SK-N-SH (cell line): Measurements from ENCODE around the gene NUDCD3. TPM values are rescaled to one million over a fixed set of nuclear protein-coding genes. Genes with fewer than 3 reads are reported as not detected.

Experiments
- CTCF ChIA-PET: fragments of 300-600, 350-600 bp; formaldehyde crosslinking; extraction: SDS; loops from one replicate; lab custom pipeline; 2021; lab: Yijun Ruan, JAX
- POLR2A ChIA-PET: fragments of 350-600 bp; sonication (Branson Sonifier 250); formaldehyde crosslinking; extraction: SDS; loops from one replicate; lab custom pipeline; 2020; ENCODE audit warnings: antibody characterized with exemption, inconsistent platforms; lab: Yijun Ruan, JAX
- DNase-seq: peaks from one replicate; pipeline ENCODE4 v3.0.0; 2012
- H2AFZ ChIP-seq: fragments of 200-600 bp; sonication (generic); 2 replicates; pipeline ENCODE4 v1.8.1; 2016; ENCODE audit warnings: antibody characterized with exemption, mild to moderate bottlenecking, low read depth
- H3F3A ChIP-seq: fragments of 200-600 bp; sonication (generic); replicated peaks from 2 replicates; pipeline ENCODE3; 2016; ENCODE audit warnings: antibody characterized with exemption, mild to moderate bottlenecking; ENCODE audit not compliant: insufficient read depth
- H3K27ac ChIP-seq, 2 experiments: fragments of 200-500 bp in 1 of 2; fragments of 200-600 bp in 1 of 2; sonication (Bioruptor generic) in 1 of 2; sonication (generic), shearing (Covaris generic) in 1 of 2; 2 replicates each; pipeline versions ENCODE4 v1.5.1 to v1.6.1; 2014 to 2016; ENCODE audit warnings: low read depth in 2 of 2, inconsistent platforms in 1 of 2, low read length in 1 of 2, mild to moderate bottlenecking in 1 of 2, mixed read lengths in 1 of 2
- H3K27me3 ChIP-seq: fragments of 200-600 bp; sonication (generic), shearing (Covaris generic); 2 replicates; pipeline ENCODE4 v1.6.1; 2016; ENCODE audit warnings: mixed run types; ENCODE audit not compliant: insufficient read depth
- H3K36me3 ChIP-seq, 2 experiments: fragments of 200-500 bp in 1 of 2; fragments of 200-600 bp in 1 of 2; sonication (Bioruptor generic) in 1 of 2; sonication (generic) in 1 of 2; replicated peaks in 1 of 2; 2 replicates each; pipeline versions ENCODE3 to v1.5.1; 2014 to 2016; ENCODE audit warnings: low read length in 1 of 2, mild to moderate bottlenecking in 1 of 2; ENCODE audit not compliant: insufficient read depth in 2 of 2, control insufficient read depth in 1 of 2
- H3K4me1 ChIP-seq, 2 experiments: fragments of 200-500 bp in 1 of 2; fragments of 200-600 bp in 1 of 2; sonication (Bioruptor generic) in 1 of 2; sonication (generic), shearing (Covaris generic) in 1 of 2; 2 replicates each; pipeline versions ENCODE4 v1.5.1 to v1.6.1; 2014 to 2016; ENCODE audit warnings: low read depth in 1 of 2, low read length in 1 of 2, mixed run types in 1 of 2; ENCODE audit not compliant: insufficient read depth in 2 of 2, control insufficient read depth in 1 of 2
- H3K4me2 ChIP-seq: fragments of 200-600 bp; sonication (generic), shearing (Covaris generic); 2 replicates; pipeline ENCODE4 v1.6.1; 2017; ENCODE audit warnings: mixed run types
- H3K4me3 ChIP-seq, 2 experiments: fragments of 200-500 bp in 1 of 2; fragments of 200-600 bp in 1 of 2; sonication (Bioruptor generic) in 1 of 2; sonication (generic), shearing (Covaris generic) in 1 of 2; 2 replicates each; pipeline versions ENCODE4 v1.5.1 to v1.8.1; 2014 to 2016; ENCODE audit warnings: low read depth in 2 of 2, inconsistent platforms in 1 of 2, low read length in 1 of 2, mild to moderate bottlenecking in 1 of 2, mixed read lengths in 1 of 2, moderate library complexity in 1 of 2
- H3K79me2 ChIP-seq: fragments of 200-600 bp; sonication (generic); 2 replicates; pipeline ENCODE4 v1.8.1; 2017; ENCODE audit warnings: mild to moderate bottlenecking; ENCODE audit not compliant: insufficient read depth
- H3K9ac ChIP-seq: fragments of 200-600 bp; sonication (generic); 2 replicates; pipeline ENCODE4 v1.6.1; 2017; ENCODE audit warnings: mixed run types
- H3K9me2 ChIP-seq: fragments of 200-600 bp; sonication (generic); 2 replicates; pipeline ENCODE4 v1.6.1; 2017; ENCODE audit warnings: mixed run types
- H3K9me3 ChIP-seq: fragments of 200-600 bp; sonication (generic); 2 replicates; pipeline ENCODE4 v1.6.1; 2017; ENCODE audit warnings: mixed run types, mild to moderate bottlenecking, moderate library complexity
- H4K20me1 ChIP-seq: fragments of 200-600 bp; sonication (generic); 2 replicates; pipeline ENCODE4 v1.6.1; 2017; ENCODE audit warnings: mild to moderate bottlenecking, mixed run types; ENCODE audit not compliant: insufficient read depth
- CHD2 ChIP-seq: fragments of 150-350 bp; IDR thresholded peaks from 2 replicates; pipeline ENCODE4 v1.6.1; 2018; ENCODE audit warnings: low read length; ENCODE audit not compliant: partially characterized antibody
- ELF1 ChIP-seq: IDR thresholded peaks from 2 replicates; pipeline ENCODE4 v1.4.0; 2012
- EZH2phosphoT487 ChIP-seq: fragments of 200-600 bp; sonication (generic); IDR thresholded peaks from 2 replicates; pipeline ENCODE4 v1.6.1; 2017; ENCODE audit warnings: low read depth, mixed run types, mild to moderate bottlenecking, antibody characterized with exemption, moderate library complexity, borderline replicate concordance
- FOXJ3 ChIP-seq: sonication (generic); formaldehyde crosslinking; IDR thresholded peaks from 2 replicates; pipeline ENCODE4 v1.5.1; 2020; ENCODE audit warnings: mild to moderate bottlenecking, missing genetic modification reagents
- FOXM1 ChIP-seq: IDR thresholded peaks from 2 replicates; pipeline ENCODE4 v1.4.0; 2012; ENCODE audit warnings: low read depth, mild to moderate bottlenecking
- GATA2 ChIP-seq: sonication (generic); formaldehyde crosslinking; IDR thresholded peaks from 2 replicates; pipeline ENCODE4 v1.5.0; 2020; ENCODE audit warnings: mild to moderate bottlenecking, missing genetic modification reagents
- MEF2A ChIP-seq: IDR thresholded peaks from 2 replicates; pipeline ENCODE4 v1.4.0; 2012; ENCODE audit warnings: low read depth, borderline replicate concordance
- MXI1 ChIP-seq: IDR thresholded peaks from 2 replicates; pipeline ENCODE4 v1.6.1; 2012; ENCODE audit warnings: mild to moderate bottlenecking, low read depth, low read length, improper control_type of control experiment
- POLR2AphosphoS5 ChIP-seq: IDR thresholded peaks from 2 replicates; pipeline ENCODE4 v1.6.1; 2012; ENCODE audit warnings: low read depth, low read length
- RCOR1 ChIP-seq: fragments of 150-350 bp; IDR thresholded peaks from 2 replicates; pipeline ENCODE4 v1.6.1; 2017; ENCODE audit warnings: antibody characterized with exemption, low read length
- SIN3A ChIP-seq: IDR thresholded peaks from 2 replicates; pipeline ENCODE4 v1.6.1; 2012; ENCODE audit warnings: low read depth, mild to moderate bottlenecking, low read length, moderate library complexity, borderline replicate concordance
- TEAD4 ChIP-seq: IDR thresholded peaks from 2 replicates; pipeline ENCODE4 v1.4.0; 2012; ENCODE audit warnings: mild to moderate bottlenecking, borderline replicate concordance; ENCODE audit not compliant: insufficient read depth
- WGBS: methylation state at CpG from one replicate; pipeline ENCODE4 v1.1.6; 2017; ENCODE audit warnings: low lambda C conversion rate; 5-methylcytosine and 5-hydroxymethylcytosine counted together
- polyA plus RNA-seq, 3 experiments: library from polyadenylated mRNA; depleted of rRNA; stranded (reverse); fragments of >200 nt; gene quantifications; 2 replicates each; pipeline ENCODE4 v1.2.3, GENCODE V29; 2012
- TF ChIP-seq, protein P1 (sequence below): IDR thresholded peaks from 2 replicates; pipeline ENCODE4; 2012
- TF ChIP-seq, protein P2 (sequence below): fragments of 150-350 bp; IDR thresholded peaks from 2 replicates; pipeline ENCODE4 v1.6.1; 2017; ENCODE audit warnings: antibody characterized with exemption, low read length, low read depth, borderline replicate concordance
- TF ChIP-seq, protein P3 (sequence below): IDR thresholded peaks from 2 replicates; pipeline ENCODE4 v1.4.0; 2012; ENCODE audit warnings: low read depth, borderline replicate concordance
- TF ChIP-seq, protein P4 (sequence below): IDR thresholded peaks from 2 replicates; pipeline ENCODE4 v1.4.0; 2012; ENCODE audit warnings: low read depth
- TF ChIP-seq, protein P5 (sequence below): fragments of 200-600 bp; sonication (generic); IDR thresholded peaks from 2 replicates; pipeline ENCODE4 v1.6.1; 2017; ENCODE audit warnings: antibody characterized with exemption, mild to moderate bottlenecking, moderate library complexity
- TF ChIP-seq, protein P6 (sequence below): IDR thresholded peaks from 2 replicates; pipeline ENCODE4 v1.6.1; 2012; ENCODE audit warnings: mild to moderate bottlenecking, low read depth, low read length, moderate library complexity

The NUDCD3 gene
- polyA plus RNA-seq, 1 of the 3 experiments (the other 2 are of a cell fraction), result 66.0 TPM

DNA sequence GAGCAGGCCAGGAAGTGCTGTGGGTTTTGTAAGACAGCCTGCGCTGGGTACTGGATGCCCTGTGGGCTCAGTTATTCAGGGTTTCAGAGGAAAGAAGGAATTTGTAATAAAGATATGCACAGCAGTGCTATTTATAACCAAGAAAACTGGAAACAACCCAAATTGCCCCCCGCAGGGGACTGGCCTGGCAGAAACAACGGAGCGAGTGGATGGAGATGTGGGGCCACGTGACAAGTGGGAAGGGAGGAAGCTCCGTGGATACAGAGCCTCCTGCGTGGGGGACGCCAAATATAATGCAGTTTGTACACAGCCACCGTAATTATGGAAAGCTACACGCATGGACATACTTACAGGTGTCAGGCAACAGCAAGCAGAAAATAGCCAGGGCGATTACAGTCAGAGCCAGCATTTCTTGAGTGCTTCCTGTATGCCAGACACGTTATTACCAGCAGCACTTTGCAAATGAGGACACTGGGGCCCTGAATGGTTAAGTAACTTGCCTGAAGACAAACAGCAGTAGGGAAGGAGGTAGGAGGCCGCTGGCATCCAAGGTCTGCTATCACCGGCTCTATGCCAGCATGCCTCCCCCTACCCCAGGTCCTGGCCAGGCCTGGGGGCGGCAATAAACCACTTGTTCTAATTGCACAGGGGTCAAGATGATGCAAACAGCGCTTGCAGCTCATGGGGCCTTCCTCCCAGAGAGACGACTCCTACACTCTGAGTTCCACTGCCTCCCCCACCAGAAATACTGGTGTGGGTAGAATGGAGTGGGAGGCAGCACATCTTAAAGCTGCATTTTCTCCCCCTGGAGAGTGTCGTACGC is 156.3 kb downstream of the NUDCD3 start:
- H3K27me3 ChIP-seq, result peaks cover 14% of the 10 kb centered on the region; the same call in 1 of the 2 replicates
- no peak overlapping the region for H3K4me2 ChIP-seq
- CTCF ChIA-PET, result interaction anchor here (0.7 to 1.3 kb wide), 3 partner anchors 11 to 93 kb away, joined by 3 to 4 read pairs (median 3); no protein-coding TSS in a partner anchor
- H3K4me3 ChIP-seq, result no peak overlapping the region
- no peak overlapping the region for H2AFZ ChIP-seq
- no peaks in the 10 kb centered on the region for H4K20me1 ChIP-seq
- POLR2A ChIA-PET, result no interaction called here
- H3K9me3 ChIP-seq, result peaks cover 2% of the 10 kb centered on the region; the same call in 1 of the 2 replicates
- no peaks in the 10 kb centered on the region for H3K36me3 ChIP-seq
- H3F3A ChIP-seq, result no peaks in the 10 kb centered on the region
- 75% methylated on average over 19 of the region's 19 CpGs for WGBS
- H3K79me2 ChIP-seq, result no peaks in the 10 kb centered on the region
- TF ChIP-seq, protein P1, sequence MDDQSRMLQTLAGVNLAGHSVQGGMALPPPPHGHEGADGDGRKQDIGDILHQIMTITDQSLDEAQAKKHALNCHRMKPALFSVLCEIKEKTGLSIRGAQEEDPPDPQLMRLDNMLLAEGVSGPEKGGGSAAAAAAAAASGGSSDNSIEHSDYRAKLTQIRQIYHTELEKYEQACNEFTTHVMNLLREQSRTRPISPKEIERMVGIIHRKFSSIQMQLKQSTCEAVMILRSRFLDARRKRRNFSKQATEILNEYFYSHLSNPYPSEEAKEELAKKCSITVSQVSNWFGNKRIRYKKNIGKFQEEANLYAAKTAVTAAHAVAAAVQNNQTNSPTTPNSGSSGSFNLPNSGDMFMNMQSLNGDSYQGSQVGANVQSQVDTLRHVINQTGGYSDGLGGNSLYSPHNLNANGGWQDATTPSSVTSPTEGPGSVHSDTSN, result no peak
- no peak for TF ChIP-seq RCOR1
- TF ChIP-seq CHD2, result no peak
- TF ChIP-seq TEAD4, result no peak
- TF ChIP-seq SIN3A, result no peak
- TF ChIP-seq GATA2 (CRISPR knock-in tag), result no peak
- TF ChIP-seq POLR2AphosphoS5, result no peak
- TF ChIP-seq, protein P2, sequence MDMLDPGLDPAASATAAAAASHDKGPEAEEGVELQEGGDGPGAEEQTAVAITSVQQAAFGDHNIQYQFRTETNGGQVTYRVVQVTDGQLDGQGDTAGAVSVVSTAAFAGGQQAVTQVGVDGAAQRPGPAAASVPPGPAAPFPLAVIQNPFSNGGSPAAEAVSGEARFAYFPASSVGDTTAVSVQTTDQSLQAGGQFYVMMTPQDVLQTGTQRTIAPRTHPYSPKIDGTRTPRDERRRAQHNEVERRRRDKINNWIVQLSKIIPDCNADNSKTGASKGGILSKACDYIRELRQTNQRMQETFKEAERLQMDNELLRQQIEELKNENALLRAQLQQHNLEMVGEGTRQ, result no peak
- TF ChIP-seq, protein P3, sequence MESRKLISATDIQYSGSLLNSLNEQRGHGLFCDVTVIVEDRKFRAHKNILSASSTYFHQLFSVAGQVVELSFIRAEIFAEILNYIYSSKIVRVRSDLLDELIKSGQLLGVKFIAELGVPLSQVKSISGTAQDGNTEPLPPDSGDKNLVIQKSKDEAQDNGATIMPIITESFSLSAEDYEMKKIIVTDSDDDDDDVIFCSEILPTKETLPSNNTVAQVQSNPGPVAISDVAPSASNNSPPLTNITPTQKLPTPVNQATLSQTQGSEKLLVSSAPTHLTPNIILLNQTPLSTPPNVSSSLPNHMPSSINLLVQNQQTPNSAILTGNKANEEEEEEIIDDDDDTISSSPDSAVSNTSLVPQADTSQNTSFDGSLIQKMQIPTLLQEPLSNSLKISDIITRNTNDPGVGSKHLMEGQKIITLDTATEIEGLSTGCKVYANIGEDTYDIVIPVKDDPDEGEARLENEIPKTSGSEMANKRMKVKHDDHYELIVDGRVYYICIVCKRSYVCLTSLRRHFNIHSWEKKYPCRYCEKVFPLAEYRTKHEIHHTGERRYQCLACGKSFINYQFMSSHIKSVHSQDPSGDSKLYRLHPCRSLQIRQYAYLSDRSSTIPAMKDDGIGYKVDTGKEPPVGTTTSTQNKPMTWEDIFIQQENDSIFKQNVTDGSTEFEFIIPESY, result no peak
- no peak for TF ChIP-seq FOXM1
- TF ChIP-seq, protein P4, sequence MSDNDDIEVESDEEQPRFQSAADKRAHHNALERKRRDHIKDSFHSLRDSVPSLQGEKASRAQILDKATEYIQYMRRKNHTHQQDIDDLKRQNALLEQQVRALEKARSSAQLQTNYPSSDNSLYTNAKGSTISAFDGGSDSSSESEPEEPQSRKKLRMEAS, result no peak
- no peak for TF ChIP-seq FOXJ3 (CRISPR knock-in tag)
- no peak for TF ChIP-seq EZH2phosphoT487
- no peak for TF ChIP-seq MEF2A
- no peak for TF ChIP-seq MXI1
- TF ChIP-seq, protein P5, sequence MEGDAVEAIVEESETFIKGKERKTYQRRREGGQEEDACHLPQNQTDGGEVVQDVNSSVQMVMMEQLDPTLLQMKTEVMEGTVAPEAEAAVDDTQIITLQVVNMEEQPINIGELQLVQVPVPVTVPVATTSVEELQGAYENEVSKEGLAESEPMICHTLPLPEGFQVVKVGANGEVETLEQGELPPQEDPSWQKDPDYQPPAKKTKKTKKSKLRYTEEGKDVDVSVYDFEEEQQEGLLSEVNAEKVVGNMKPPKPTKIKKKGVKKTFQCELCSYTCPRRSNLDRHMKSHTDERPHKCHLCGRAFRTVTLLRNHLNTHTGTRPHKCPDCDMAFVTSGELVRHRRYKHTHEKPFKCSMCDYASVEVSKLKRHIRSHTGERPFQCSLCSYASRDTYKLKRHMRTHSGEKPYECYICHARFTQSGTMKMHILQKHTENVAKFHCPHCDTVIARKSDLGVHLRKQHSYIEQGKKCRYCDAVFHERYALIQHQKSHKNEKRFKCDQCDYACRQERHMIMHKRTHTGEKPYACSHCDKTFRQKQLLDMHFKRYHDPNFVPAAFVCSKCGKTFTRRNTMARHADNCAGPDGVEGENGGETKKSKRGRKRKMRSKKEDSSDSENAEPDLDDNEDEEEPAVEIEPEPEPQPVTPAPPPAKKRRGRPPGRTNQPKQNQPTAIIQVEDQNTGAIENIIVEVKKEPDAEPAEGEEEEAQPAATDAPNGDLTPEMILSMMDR, result no peak
- TF ChIP-seq, protein P6, sequence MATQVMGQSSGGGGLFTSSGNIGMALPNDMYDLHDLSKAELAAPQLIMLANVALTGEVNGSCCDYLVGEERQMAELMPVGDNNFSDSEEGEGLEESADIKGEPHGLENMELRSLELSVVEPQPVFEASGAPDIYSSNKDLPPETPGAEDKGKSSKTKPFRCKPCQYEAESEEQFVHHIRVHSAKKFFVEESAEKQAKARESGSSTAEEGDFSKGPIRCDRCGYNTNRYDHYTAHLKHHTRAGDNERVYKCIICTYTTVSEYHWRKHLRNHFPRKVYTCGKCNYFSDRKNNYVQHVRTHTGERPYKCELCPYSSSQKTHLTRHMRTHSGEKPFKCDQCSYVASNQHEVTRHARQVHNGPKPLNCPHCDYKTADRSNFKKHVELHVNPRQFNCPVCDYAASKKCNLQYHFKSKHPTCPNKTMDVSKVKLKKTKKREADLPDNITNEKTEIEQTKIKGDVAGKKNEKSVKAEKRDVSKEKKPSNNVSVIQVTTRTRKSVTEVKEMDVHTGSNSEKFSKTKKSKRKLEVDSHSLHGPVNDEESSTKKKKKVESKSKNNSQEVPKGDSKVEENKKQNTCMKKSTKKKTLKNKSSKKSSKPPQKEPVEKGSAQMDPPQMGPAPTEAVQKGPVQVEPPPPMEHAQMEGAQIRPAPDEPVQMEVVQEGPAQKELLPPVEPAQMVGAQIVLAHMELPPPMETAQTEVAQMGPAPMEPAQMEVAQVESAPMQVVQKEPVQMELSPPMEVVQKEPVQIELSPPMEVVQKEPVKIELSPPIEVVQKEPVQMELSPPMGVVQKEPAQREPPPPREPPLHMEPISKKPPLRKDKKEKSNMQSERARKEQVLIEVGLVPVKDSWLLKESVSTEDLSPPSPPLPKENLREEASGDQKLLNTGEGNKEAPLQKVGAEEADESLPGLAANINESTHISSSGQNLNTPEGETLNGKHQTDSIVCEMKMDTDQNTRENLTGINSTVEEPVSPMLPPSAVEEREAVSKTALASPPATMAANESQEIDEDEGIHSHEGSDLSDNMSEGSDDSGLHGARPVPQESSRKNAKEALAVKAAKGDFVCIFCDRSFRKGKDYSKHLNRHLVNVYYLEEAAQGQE, result no peak
- TF ChIP-seq ELF1, result no peak
- H3K9ac ChIP-seq, result no peak overlapping the region
- no peak for DNase-seq
- no peaks in the 10 kb centered on the region for H3K9me2 ChIP-seq
- H3K4me1 ChIP-seq, result peaks cover 0 to 11% of the 10 kb centered on the region in 2 experiments; a peak in 1 of 4 replicates
- H3K27ac ChIP-seq, result no peak overlapping the region
